Heart left ventricle (tissue), 13 donors: Measurements from ENCODE around the gene JDP2.

Experiments
- POLR2A ChIP-seq, 2 donors: fragments of 450-650 bp; IDR thresholded peaks; one replicate each; pipeline ENCODE4 v1.6.1; 2017; ENCODE audit warnings: antibody characterized with exemption in 2 of 2, mild to moderate bottlenecking in 2 of 2, moderate library complexity in 2 of 2
- TF ChIP-seq, protein P1 (sequence below), 12 donors: fragments of 200-600 bp; sonication (generic) in 4 of 12; IDR thresholded peaks; one replicate each; pipeline versions ENCODE4 v1.5.0 to v1.8.0; 2018 to 2022; ENCODE audit warnings: antibody characterized with exemption in 12 of 12, mild to moderate bottlenecking in 5 of 12
- donor health status: ischemic (EF 13 %, LVEDD 7.1; RV severe dilation, severe dysfunction).
- donor health status: DM: no; HTN: yes; CAD: no.
- donor health status: DM: no; HTN: no; CAD: no.
- donor health status: ischemic (EF 25% LVEDD 6.9; RV normal size, moderate dysfunction).
- donor health status: ischemic (EF 25% LVEDD 5.7; RV mildly dilated, moderate dysfunction).
- donor health status: ischemic (EF 35%, LVEDD 5.7; RV mildly dilated, moderate dysfunction).
- donor health status: nonischemic (EF 11% LVEDD 7.7; RV severe dilation, severe dysfunction).
- donor health status: DM: yes; HTN: yes; CAD: no.
- donor health status: PGD.
- donor health status: ischemic (EF 29% LVEDD 5.4; RV normal size, mild dysfunction).
- donor health status: nonischemic (EF 23%, LVEDD 6.1; RV moderate dilation, normal function).

DNA sequence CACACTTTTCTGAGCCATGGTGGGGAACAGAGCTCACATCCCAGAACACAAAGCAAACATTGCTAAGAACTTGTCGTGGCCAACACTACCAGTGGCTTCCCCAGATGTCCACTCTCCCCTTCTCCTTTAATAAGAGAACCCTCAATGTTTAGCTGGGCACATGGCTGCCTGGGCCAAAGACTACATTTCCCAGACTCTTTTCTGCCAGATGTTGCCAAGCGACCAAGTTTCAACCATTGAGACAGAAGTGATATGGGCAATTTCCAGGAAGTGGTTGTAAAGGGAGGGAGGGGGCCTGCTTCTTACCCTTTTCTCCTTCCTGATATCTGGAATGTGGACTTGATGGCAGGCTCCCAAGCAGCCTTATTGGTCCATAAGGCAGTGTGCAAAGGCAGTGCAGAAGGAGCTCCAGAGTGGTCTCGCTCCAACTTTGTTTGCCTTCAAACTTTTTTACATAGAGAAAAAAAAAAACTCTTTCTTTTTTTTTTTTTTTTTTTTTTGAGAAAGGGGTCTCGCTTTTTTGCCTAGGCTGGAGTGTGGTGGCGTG, 24.9 kb upstream of the JDP2 start:
- TF ChIP-seq, protein P1, sequence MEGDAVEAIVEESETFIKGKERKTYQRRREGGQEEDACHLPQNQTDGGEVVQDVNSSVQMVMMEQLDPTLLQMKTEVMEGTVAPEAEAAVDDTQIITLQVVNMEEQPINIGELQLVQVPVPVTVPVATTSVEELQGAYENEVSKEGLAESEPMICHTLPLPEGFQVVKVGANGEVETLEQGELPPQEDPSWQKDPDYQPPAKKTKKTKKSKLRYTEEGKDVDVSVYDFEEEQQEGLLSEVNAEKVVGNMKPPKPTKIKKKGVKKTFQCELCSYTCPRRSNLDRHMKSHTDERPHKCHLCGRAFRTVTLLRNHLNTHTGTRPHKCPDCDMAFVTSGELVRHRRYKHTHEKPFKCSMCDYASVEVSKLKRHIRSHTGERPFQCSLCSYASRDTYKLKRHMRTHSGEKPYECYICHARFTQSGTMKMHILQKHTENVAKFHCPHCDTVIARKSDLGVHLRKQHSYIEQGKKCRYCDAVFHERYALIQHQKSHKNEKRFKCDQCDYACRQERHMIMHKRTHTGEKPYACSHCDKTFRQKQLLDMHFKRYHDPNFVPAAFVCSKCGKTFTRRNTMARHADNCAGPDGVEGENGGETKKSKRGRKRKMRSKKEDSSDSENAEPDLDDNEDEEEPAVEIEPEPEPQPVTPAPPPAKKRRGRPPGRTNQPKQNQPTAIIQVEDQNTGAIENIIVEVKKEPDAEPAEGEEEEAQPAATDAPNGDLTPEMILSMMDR (IDR thresholded peaks at IDR 0.05): no peak
- no peak for TF ChIP-seq POLR2A (IDR thresholded peaks at IDR 0.05)
